ENCODE data around the gene ALAS1. TPM values are rescaled to one million over a fixed set of nuclear protein-coding genes. Genes with fewer than 3 reads are reported as not detected.
"Not testable (repeated sequence)": the region's sequence is repeated elsewhere in the genome, so short reads cannot be mapped to it uniquely, and the experiment has no call there.

ALAS1 gene
- total RNA-seq, 1 experiment from 2014 or later, result 41.6 TPM

- no peak for DNase-seq
- no peaks in the 10 kb centered on the region for H3K79me2 ChIP-seq (ENCODE audit: low read length)
- no peaks in the 10 kb centered on the region for H3K27me3 ChIP-seq (ENCODE audit: low read length)
- H3K9ac ChIP-seq (ENCODE audit: low read length), result no peak overlapping the region
- H3K9me2 ChIP-seq (replicated peaks; ENCODE audit: insufficient read depth, low read length), result no peaks in the 10 kb centered on the region
- H3K9me3 ChIP-seq (ENCODE audit: low read length), result no peaks in the 10 kb centered on the region
- no peak overlapping the region for H3K27ac ChIP-seq (ENCODE audit: low read length)
- H3K4me1 ChIP-seq (ENCODE audit: low read length), result peaks cover 4% of the 10 kb centered on the region
- no peak overlapping the region for H3K4me2 ChIP-seq (ENCODE audit: low read depth, low read length, poor library complexity, severe bottlenecking)
- no peak overlapping the region for H2AFZ ChIP-seq (ENCODE audit: low read length)
- no peaks in the 10 kb centered on the region for H4K20me1 ChIP-seq (ENCODE audit: insufficient read depth, low read depth, low read length)
- H3K36me3 ChIP-seq (ENCODE audit: insufficient read depth, low read length), result no peaks in the 10 kb centered on the region
- no peak overlapping the region for H3K4me3 ChIP-seq (ENCODE audit: low read length)
Observed at GRCh38 chr3:52172262-52172757, 25.6 kb upstream of the ALAS1 start.

GRCh38 chr3:52173101-52173500 is 24.9 kb upstream of the ALAS1 start:
- Histone ChIP-seq H3K4me1 (ENCODE audit: low read length) (no peaks in the 10 kb centered on the region), H3K27me3 (ENCODE audit: low read length) (no peaks in the 10 kb centered on the region), H3K9me2 (replicated peaks; ENCODE audit: insufficient read depth, low read length) (no peaks in the 10 kb centered on the region), H3K9ac (ENCODE audit: low read length) (no peak overlapping the region), H4K20me1 (ENCODE audit: insufficient read depth, low read depth, low read length) (no peaks in the 10 kb centered on the region), H3K79me2 (ENCODE audit: low read length) (no peaks in the 10 kb centered on the region), H3K4me2 (ENCODE audit: low read depth, low read length, poor library complexity, severe bottlenecking) (no peak overlapping the region), H2AFZ (ENCODE audit: low read length) (no peak overlapping the region), H3K9me3 (ENCODE audit: low read length) (no peaks in the 10 kb centered on the region), H3K36me3 (ENCODE audit: insufficient read depth, low read length) (no peaks in the 10 kb centered on the region), H3K4me3 (ENCODE audit: low read length) (no peak overlapping the region), H3K27ac (ENCODE audit: low read length) (no peak overlapping the region)
- DNase-seq, result no peak

GRCh38 chr3:52174896-52175295 is 23.1 kb upstream of the ALAS1 start:
- Histone ChIP-seq H3K27ac (ENCODE audit: low read length) (no peak overlapping the region), H3K9ac (ENCODE audit: low read length) (no peak overlapping the region), H2AFZ (ENCODE audit: low read length) (no peak overlapping the region)

GRCh38 chr3:52175416-52176179 is 22.4 kb upstream of the ALAS1 start:
- no peaks in the 10 kb centered on the region for H3K79me2 ChIP-seq (ENCODE audit: low read length)
- no peaks in the 10 kb centered on the region for H3K27me3 ChIP-seq (ENCODE audit: low read length)
- H3K9ac ChIP-seq (ENCODE audit: low read length), result no peak overlapping the region
- H2AFZ ChIP-seq (ENCODE audit: low read length), result no peak overlapping the region
- H3K9me3 ChIP-seq (ENCODE audit: low read length), result no peaks in the 10 kb centered on the region
- H3K4me1 ChIP-seq (ENCODE audit: low read length), result peaks cover 7% of the 10 kb centered on the region
- no peak overlapping the region for H3K4me3 ChIP-seq (ENCODE audit: low read length)
- no peaks in the 10 kb centered on the region for H3K9me2 ChIP-seq (replicated peaks; ENCODE audit: insufficient read depth, low read length)
- no peak overlapping the region for H3K4me2 ChIP-seq (ENCODE audit: low read depth, low read length, poor library complexity, severe bottlenecking)
- no peaks in the 10 kb centered on the region for H3K36me3 ChIP-seq (ENCODE audit: insufficient read depth, low read length)
- H4K20me1 ChIP-seq (ENCODE audit: insufficient read depth, low read depth, low read length), result no peaks in the 10 kb centered on the region
- no peak for DNase-seq
- no peak overlapping the region for H3K27ac ChIP-seq (ENCODE audit: low read length)

More at GRCh38 chr3:52174896-52175295, 23.1 kb upstream of the ALAS1 start:
- DNase-seq, result no peak
- H4K20me1 ChIP-seq (ENCODE audit: insufficient read depth, low read depth, low read length), result no peaks in the 10 kb centered on the region
- no peaks in the 10 kb centered on the region for H3K27me3 ChIP-seq (ENCODE audit: low read length)
- H3K9me2 ChIP-seq (replicated peaks; ENCODE audit: insufficient read depth, low read length), result no peaks in the 10 kb centered on the region
- no peak overlapping the region for H3K4me2 ChIP-seq (ENCODE audit: low read depth, low read length, poor library complexity, severe bottlenecking)
- no peak overlapping the region for H3K4me3 ChIP-seq (ENCODE audit: low read length)
- no peaks in the 10 kb centered on the region for H3K36me3 ChIP-seq (ENCODE audit: insufficient read depth, low read length)
- no peaks in the 10 kb centered on the region for H3K9me3 ChIP-seq (ENCODE audit: low read length)
- H3K79me2 ChIP-seq (ENCODE audit: low read length), result no peaks in the 10 kb centered on the region
- H3K4me1 ChIP-seq (ENCODE audit: low read length), result peaks cover under 1% of the 10 kb centered on the region

- no peaks in the 10 kb centered on the region for H3K79me2 ChIP-seq (ENCODE audit: low read length)
- H3K9ac ChIP-seq (ENCODE audit: low read length), result no peak overlapping the region
- no peak overlapping the region for H3K4me2 ChIP-seq (ENCODE audit: low read depth, low read length, poor library complexity, severe bottlenecking)
- no peaks in the 10 kb centered on the region for H3K27me3 ChIP-seq (ENCODE audit: low read length)
- no peak for DNase-seq
- H3K27ac ChIP-seq (ENCODE audit: low read length), result no peak overlapping the region
- H4K20me1 ChIP-seq (ENCODE audit: insufficient read depth, low read depth, low read length), result no peaks in the 10 kb centered on the region
- no peaks in the 10 kb centered on the region for H3K9me3 ChIP-seq (ENCODE audit: low read length)
- no peak overlapping the region for H2AFZ ChIP-seq (ENCODE audit: low read length)
- no peaks in the 10 kb centered on the region for H3K9me2 ChIP-seq (replicated peaks; ENCODE audit: insufficient read depth, low read length)
- H3K36me3 ChIP-seq (ENCODE audit: insufficient read depth, low read length), result no peaks in the 10 kb centered on the region
- no peak overlapping the region for H3K4me3 ChIP-seq (ENCODE audit: low read length)
- peaks cover 13% of the 10 kb centered on the region for H3K4me1 ChIP-seq (ENCODE audit: low read length)
Observed at GRCh38 chr3:52176180-52176752, 21.7 kb upstream of the ALAS1 start.

GRCh38 chr3:52176951-52177700 is 20.8 kb upstream of the ALAS1 start:
- no peak for DNase-seq
- Histone ChIP-seq H2AFZ (ENCODE audit: low read length) (no peak overlapping the region), H3K9ac (ENCODE audit: low read length) (no peak overlapping the region), H3K9me3 (ENCODE audit: low read length) (no peaks in the 10 kb centered on the region), H3K27ac (ENCODE audit: low read length) (no peak overlapping the region), H3K4me3 (ENCODE audit: low read length) (no peak overlapping the region), H3K36me3 (ENCODE audit: insufficient read depth, low read length) (no peaks in the 10 kb centered on the region), H3K9me2 (replicated peaks; ENCODE audit: insufficient read depth, low read length) (no peaks in the 10 kb centered on the region), H4K20me1 (ENCODE audit: insufficient read depth, low read depth, low read length) (no peaks in the 10 kb centered on the region), H3K27me3 (ENCODE audit: low read length) (no peaks in the 10 kb centered on the region), H3K4me1 (ENCODE audit: low read length) (peaks cover 18% of the 10 kb centered on the region), H3K79me2 (ENCODE audit: low read length) (no peaks in the 10 kb centered on the region), H3K4me2 (ENCODE audit: low read depth, low read length, poor library complexity, severe bottlenecking) (no peak overlapping the region)

- H3K9me2 ChIP-seq (replicated peaks; ENCODE audit: insufficient read depth, low read length), result no peaks in the 10 kb centered on the region
- H3K36me3 ChIP-seq (ENCODE audit: insufficient read depth, low read length), result no peaks in the 10 kb centered on the region
- H3K27me3 ChIP-seq (ENCODE audit: low read length), result no peaks in the 10 kb centered on the region
- no peaks in the 10 kb centered on the region for H3K9me3 ChIP-seq (ENCODE audit: low read length)
- H3K4me2 ChIP-seq (ENCODE audit: low read depth, low read length, poor library complexity, severe bottlenecking), result no peak overlapping the region
- H3K4me1 ChIP-seq (ENCODE audit: low read length), result peaks cover 18% of the 10 kb centered on the region
- H2AFZ ChIP-seq (ENCODE audit: low read length), result no peak overlapping the region
- no peaks in the 10 kb centered on the region for H4K20me1 ChIP-seq (ENCODE audit: insufficient read depth, low read depth, low read length)
- H3K79me2 ChIP-seq (ENCODE audit: low read length), result no peaks in the 10 kb centered on the region
- H3K4me3 ChIP-seq (ENCODE audit: low read length), result no peak overlapping the region
- H3K27ac ChIP-seq (ENCODE audit: low read length), result no peak overlapping the region
- DNase-seq, result no peak
- H3K9ac ChIP-seq (ENCODE audit: low read length), result no peak overlapping the region
Observed at GRCh38 chr3:52177701-52178042, 20.3 kb upstream of the ALAS1 start.

- H3K27ac ChIP-seq (ENCODE audit: low read length); H3K4me3 ChIP-seq (ENCODE audit: low read length); H4K20me1 ChIP-seq (ENCODE audit: insufficient read depth, low read depth, low read length); H3K79me2 ChIP-seq (ENCODE audit: low read length); H3K27me3 ChIP-seq (ENCODE audit: low read length); H3K36me3 ChIP-seq (ENCODE audit: insufficient read depth, low read length); H2AFZ ChIP-seq (ENCODE audit: low read length); H3K9me2 ChIP-seq (replicated peaks; ENCODE audit: insufficient read depth, low read length); H3K9ac ChIP-seq (ENCODE audit: low read length); DNase-seq; H3K4me2 ChIP-seq (ENCODE audit: low read depth, low read length, poor library complexity, severe bottlenecking); H3K9me3 ChIP-seq (ENCODE audit: low read length): not testable (repeated sequence)
- H3K4me1 ChIP-seq (ENCODE audit: low read length), result peaks cover 18% of the 10 kb centered on the region
Observed at GRCh38 chr3:52178126-52178525, 19.8 kb upstream of the ALAS1 start.
